Measurements from ENCODE around the gene CES4A. TPM values are rescaled to one million over a fixed set of nuclear protein-coding genes. Genes with fewer than 3 reads are reported as not detected.

CES4A gene
- total RNA-seq, 1 experiment from 2014 or later: 1.9 TPM

GRCh38 chr16:67025210-67025550, 36.8 kb downstream of the CES4A start:
- Histone ChIP-seq H2BK120ac (ENCODE audit: low read depth, low read length, poor library complexity, severe bottlenecking) (no peak overlapping the region), H4K5ac (ENCODE audit: insufficient read length, low read depth, low read length) (no peak overlapping the region), H3T11ph (ENCODE audit: low read length) (no peak overlapping the region), H3K79me2 (ENCODE audit: insufficient read depth, low read length) (no peaks in the 10 kb centered on the region; the same call in 1 of the 2 replicates), H3K27me3 (ENCODE audit: insufficient read depth, low read length) (no peaks in the 10 kb centered on the region), H4K20me1 (ENCODE audit: control insufficient read depth, insufficient read depth, insufficient read length) (no peaks in the 10 kb centered on the region), H3K4me2 (ENCODE audit: insufficient read depth, insufficient read length, low read length) (no peak overlapping the region), H4K91ac (ENCODE audit: insufficient read length, low read depth, low read length) (no peak overlapping the region), H2BK5ac (ENCODE audit: insufficient read length, low read length) (no peak overlapping the region), H3K18ac (ENCODE audit: insufficient read length, low read depth, low read length) (no peak overlapping the region), H3K14ac (ENCODE audit: insufficient read depth, low read length) (no peak overlapping the region), H2BK20ac (ENCODE audit: low read depth, low read length, poor library complexity, severe bottlenecking) (no peak overlapping the region), H3K4ac (ENCODE audit: low read depth, low read length) (no peak overlapping the region), H3K56ac (ENCODE audit: insufficient read length, low read depth, low read length) (no peak overlapping the region), H4K8ac (replicated peaks; ENCODE audit: insufficient read length, low read depth, low read length) (no peak overlapping the region), H3K9ac (ENCODE audit: extremely low read depth, insufficient read length, low read length) (no peak overlapping the region), H3K23ac (ENCODE audit: insufficient read length, low read depth, low read length) (no peak overlapping the region), H3K23me2 (ENCODE audit: insufficient read length, low read depth, low read length, poor library complexity, severe bottlenecking) (peaks cover 9% of the 10 kb centered on the region), H2BK12ac (ENCODE audit: insufficient read length, low read depth, low read length) (no peak overlapping the region), H2AK5ac (ENCODE audit: insufficient read length, low read length) (no peak overlapping the region), H3K9me3 (ENCODE audit: control insufficient read depth, low read depth, low read length) (no peaks in the 10 kb centered on the region), H3K4me1 (ENCODE audit: insufficient read depth, low read length) (no peaks in the 10 kb centered on the region), H3K79me1 (ENCODE audit: insufficient read depth, low read depth, low read length, poor library complexity, severe bottlenecking) (no peaks in the 10 kb centered on the region), H2BK15ac (ENCODE audit: low read depth, low read length) (no peak overlapping the region), H2AFZ (ENCODE audit: low read length) (no peak overlapping the region), H3K27ac (ENCODE audit: insufficient read length, low read depth, low read length) (no peak overlapping the region)
- no peaks in the 10 kb centered on the region; the same call in none of the 2 replicates for H3K27me3 Mint-ChIP-seq (ENCODE audit: low read depth)
- TF ChIP-seq, protein P1, sequence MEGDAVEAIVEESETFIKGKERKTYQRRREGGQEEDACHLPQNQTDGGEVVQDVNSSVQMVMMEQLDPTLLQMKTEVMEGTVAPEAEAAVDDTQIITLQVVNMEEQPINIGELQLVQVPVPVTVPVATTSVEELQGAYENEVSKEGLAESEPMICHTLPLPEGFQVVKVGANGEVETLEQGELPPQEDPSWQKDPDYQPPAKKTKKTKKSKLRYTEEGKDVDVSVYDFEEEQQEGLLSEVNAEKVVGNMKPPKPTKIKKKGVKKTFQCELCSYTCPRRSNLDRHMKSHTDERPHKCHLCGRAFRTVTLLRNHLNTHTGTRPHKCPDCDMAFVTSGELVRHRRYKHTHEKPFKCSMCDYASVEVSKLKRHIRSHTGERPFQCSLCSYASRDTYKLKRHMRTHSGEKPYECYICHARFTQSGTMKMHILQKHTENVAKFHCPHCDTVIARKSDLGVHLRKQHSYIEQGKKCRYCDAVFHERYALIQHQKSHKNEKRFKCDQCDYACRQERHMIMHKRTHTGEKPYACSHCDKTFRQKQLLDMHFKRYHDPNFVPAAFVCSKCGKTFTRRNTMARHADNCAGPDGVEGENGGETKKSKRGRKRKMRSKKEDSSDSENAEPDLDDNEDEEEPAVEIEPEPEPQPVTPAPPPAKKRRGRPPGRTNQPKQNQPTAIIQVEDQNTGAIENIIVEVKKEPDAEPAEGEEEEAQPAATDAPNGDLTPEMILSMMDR (conservative IDR thresholded peaks at IDR 0.05): no peak
- H3K9me3 Mint-ChIP-seq: no peaks in the 10 kb centered on the region
- no peak for DNase-seq
- no peak overlapping the region for H3K27ac Mint-ChIP-seq
- H3K36me3 Mint-ChIP-seq (ENCODE audit: insufficient read depth in 1 of 3, low read depth in 3 of 3): peaks cover 0 to 4% (median 0%) of the 10 kb centered on the region in 3 experiments; a peak in 2 of 7 replicates
- peaks cover 8 to 14% of the 10 kb centered on the region in 2 experiments for H3K4me1 Mint-ChIP-seq
- no peak overlapping the region for H3K4me3 Mint-ChIP-seq

All from H9 (cell line).